Effector memory CD8-positive, alpha-beta T cell (primary cell): ENCODE data around the gene DGCR8.
A peak's percentile ranks its signal among the peaks of the same experiment; 100 is the strongest.

Experiments
- ATAC-seq: fragments of 150-1000 bp; cut with Tn5 transposase; replicated peaks from 2 replicates; pipeline ENCODE4 v1.10.0; 2021; ENCODE audit warnings: mild to moderate bottlenecking, moderate library complexity
- DNase-seq, 3 experiments: peaks; one replicate each; pipeline ENCODE4 v3.0.0; 2021
- H3K27ac Mint-ChIP-seq, 2 donors: one replicate each; pipeline ENCODE4 v1.8.0; 2022; ENCODE audit warnings: mild to moderate bottlenecking in 2 of 2, mixed read lengths in 2 of 2, moderate library complexity in 2 of 2
- H3K27me3 Mint-ChIP-seq, 2 donors: one replicate each; pipeline ENCODE4 v1.8.0; 2022; ENCODE audit warnings: mixed read lengths in 2 of 2
- H3K36me3 Mint-ChIP-seq: one replicate; pipeline ENCODE4 v1.8.0; 2022; ENCODE audit warnings: mild to moderate bottlenecking, moderate library complexity, mixed read lengths; ENCODE audit not compliant: insufficient read depth
- H3K4me1 Mint-ChIP-seq, 2 donors: one replicate each; pipeline ENCODE4 v1.8.0; 2022; ENCODE audit warnings: low read depth in 2 of 2, mixed read lengths in 2 of 2
- H3K4me3 Mint-ChIP-seq, 2 donors: one replicate each; pipeline ENCODE4 v1.8.0; 2022; ENCODE audit warnings: mild to moderate bottlenecking in 2 of 2, mixed read lengths in 2 of 2, moderate library complexity in 2 of 2
- H3K9me3 Mint-ChIP-seq, 2 donors: one replicate each; pipeline ENCODE4 v1.8.0; 2022; ENCODE audit warnings: mixed read lengths in 2 of 2

The DGCR8 gene

DNA sequence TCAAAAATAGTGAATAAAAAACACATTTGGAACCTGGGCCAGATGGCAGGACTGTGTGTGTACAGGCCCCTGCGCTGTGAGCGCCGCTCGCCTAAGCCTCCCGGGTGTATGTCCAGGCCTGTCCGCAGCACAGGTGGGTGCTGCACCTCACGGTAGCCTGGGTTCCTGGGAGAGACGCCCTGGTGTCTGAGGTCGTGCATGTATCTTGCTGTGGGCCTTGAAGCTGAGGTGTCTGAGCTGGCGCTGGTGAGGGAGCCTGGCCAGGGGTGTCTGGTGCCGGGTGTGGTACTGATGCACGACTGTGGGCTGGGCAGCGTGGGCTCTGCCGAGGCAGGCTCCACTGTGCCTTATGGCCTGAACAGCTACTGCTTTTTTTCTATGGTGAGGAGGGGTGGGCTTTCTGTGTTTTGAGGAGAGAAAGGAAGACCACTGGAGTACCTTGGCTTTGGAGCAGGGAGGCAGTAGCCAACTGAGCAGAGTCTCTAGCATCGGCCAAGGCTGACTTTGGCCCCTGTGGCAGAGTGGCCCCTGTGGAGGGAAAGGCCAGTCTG, 47.4 kb downstream of the DGCR8 start:
- Mint-ChIP-seq H3K9me3 (peaks cover 0 to 2% of the 10 kb centered on the region in 2 donors), H3K36me3 (peaks cover 45% of the 10 kb centered on the region), H3K27me3 (no peaks in the 10 kb centered on the region), H3K27ac (no peak overlapping the region), H3K4me1 (peaks cover 17 to 25% of the 10 kb centered on the region in 2 donors), H3K4me3 (peak overlapping the region in 1 of 2 donors; percentile 8)
- DNase-seq (no peak), ATAC-seq (no peak)

DNA sequence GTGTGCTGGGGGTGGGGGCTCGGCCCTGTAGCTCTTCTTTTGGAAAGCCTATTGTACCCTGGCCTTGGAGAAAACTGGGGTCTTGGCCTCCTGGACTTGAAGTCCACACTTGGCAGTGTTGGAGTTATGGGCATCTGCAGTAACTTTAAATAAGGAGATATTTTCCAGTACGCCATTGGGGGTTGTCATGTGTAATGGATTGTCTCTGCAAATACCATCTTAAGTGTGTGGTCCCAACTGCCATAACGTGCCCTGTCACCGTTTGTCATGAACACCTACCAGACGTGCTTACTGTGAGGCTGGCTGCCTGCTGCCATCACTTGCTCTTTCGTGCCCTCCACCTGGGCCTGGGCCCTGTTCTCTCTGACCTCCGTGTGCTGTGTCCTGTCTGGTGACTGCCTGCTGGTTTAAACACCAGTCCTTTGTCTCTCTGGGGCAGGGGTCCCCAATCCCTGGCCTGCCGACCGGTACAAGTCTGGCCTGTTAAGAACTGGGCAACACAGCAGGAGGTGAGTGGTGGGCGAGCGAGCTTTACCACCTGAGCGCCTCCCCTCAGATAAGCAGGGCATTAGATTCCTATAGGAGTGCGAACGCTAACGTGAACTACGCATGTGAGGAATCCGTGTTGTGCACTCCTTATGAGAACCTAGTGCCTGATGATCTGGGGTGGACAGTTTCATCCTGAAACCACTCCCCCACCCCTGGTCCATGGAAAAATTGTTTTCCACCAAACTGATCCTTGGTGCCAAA, 48.0 kb downstream of the DGCR8 start:
- Mint-ChIP-seq H3K9me3 (peaks cover 0 to 2% of the 10 kb centered on the region in 2 donors), H3K27ac (peak overlapping the region in 1 of 2 donors; percentile 78), H3K4me3 (peak overlapping the region in 1 of 2 donors; percentile 8), H3K27me3 (no peaks in the 10 kb centered on the region), H3K4me1 (peaks cover 14 to 27% of the 10 kb centered on the region in 2 donors), H3K36me3 (peaks cover 38% of the 10 kb centered on the region)
- ATAC-seq = no peak
- no peak for DNase-seq

DNA sequence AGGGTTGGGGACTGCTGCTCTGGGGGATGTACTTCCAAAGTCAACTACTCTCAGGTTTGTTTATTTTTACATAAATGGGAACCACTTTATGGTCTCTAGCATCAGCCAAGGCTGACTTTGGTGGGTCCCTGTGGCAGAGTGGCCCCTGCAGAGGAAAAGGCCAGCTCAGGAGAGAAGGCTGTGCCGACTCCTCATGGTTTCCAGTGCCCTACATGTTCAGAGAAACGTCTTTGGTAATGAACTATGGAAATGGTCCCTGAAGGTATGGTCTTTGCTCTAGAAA, 48.5 kb downstream of the DGCR8 start:
- H3K4me3 Mint-ChIP-seq = no peak overlapping the region
- H3K27ac Mint-ChIP-seq = peak overlapping the region in 1 of 2 donors; percentile 78
- H3K36me3 Mint-ChIP-seq = peaks cover 33% of the 10 kb centered on the region
- no peaks in the 10 kb centered on the region for H3K9me3 Mint-ChIP-seq
- DNase-seq = no peak
- H3K4me1 Mint-ChIP-seq = peaks cover 10 to 28% of the 10 kb centered on the region in 2 donors
- no peaks in the 10 kb centered on the region for H3K27me3 Mint-ChIP-seq
- ATAC-seq = no peak

DNA sequence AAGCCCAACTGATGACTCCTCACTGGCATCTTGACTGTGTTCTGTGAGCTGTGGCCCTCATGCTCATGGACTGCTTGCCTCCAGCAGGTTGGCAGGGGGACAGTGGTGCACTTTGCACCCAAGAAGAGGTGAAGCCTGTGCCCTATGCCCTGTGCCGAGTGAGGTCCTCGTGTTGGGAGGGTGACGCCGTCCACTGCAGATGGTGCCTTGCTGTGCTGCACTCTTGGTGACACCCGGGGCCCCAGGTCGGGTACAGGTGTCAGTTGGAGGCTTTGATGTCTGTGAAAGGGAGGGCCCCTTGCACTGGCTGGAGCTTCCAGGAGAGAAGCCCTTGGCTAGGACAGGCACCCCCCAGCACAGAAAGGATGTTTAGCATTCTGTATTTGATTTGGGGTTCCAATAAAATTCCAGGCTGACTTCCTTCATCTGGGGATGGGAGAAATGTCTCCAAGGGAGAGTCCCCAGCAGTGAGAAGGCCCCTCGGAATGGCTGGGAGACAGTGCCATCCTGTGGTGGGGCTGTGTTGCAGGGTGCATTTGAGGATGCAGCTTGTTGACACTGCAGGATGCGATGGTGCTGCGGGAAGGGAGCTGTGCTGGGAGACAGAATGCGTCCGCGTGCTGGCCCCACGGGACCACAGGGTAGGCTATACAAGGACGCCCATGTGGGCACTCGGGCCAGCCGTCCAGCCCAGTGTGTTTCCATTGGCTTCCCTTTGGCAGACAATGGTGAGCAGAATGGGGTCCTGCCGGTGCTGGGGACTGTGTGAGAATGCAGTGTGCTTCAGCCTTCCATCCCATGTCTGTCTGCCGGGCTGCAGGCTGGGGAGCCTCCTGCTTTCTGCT, 49.1 kb downstream of the DGCR8 start:
- H3K27ac Mint-ChIP-seq = peak overlapping the region in 1 of 2 donors; percentile 78
- peak overlapping the region; percentile 6 to 68 for H3K4me3 Mint-ChIP-seq
- no peaks in the 10 kb centered on the region for H3K27me3 Mint-ChIP-seq
- peaks cover 5 to 26% of the 10 kb centered on the region in 2 donors for H3K4me1 Mint-ChIP-seq
- ATAC-seq (peak; percentile 18), DNase-seq (peak; percentile 42 to 58 (median 49))
- H3K36me3 Mint-ChIP-seq = peaks cover 28% of the 10 kb centered on the region
- H3K9me3 Mint-ChIP-seq = no peaks in the 10 kb centered on the region

DNA sequence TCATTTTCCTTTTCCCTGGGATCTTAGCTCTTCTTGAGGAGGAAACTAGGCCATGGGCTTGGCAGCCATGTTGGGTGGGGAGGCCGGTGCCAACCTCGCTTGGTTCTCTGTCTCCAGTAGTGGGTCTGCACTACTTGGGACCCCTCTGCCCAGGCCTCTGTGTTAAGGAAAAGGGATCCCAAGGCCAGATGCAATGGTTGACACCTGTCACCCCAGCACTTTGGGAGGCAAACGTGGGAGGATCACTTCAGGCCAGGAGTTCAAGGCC, 49.6 kb downstream of the DGCR8 start:
- no peak for DNase-seq
- peak overlapping the region in 1 of 2 donors; percentile 68 for H3K4me3 Mint-ChIP-seq

DNA sequence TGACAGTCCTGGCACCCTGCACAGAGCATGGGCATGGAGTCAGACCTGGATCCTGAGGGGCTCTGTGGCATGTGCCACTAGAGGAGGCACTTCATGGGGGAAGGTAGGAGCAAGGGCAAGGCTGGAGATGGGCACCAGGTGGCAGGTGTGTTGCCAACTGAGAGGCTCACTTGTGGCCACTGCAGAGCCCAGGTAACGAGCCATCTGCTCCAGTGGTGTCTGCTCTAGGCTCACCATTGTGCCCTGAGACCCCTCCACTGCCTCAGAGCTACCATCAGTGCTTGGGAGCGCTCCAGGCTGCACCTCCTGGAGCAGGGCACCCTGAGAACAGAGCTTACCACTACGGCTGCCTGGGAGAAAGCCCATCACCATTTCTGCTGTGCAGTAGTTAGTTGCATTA, 50.3 kb downstream of the DGCR8 start:
- no peaks in the 10 kb centered on the region for H3K27me3 Mint-ChIP-seq
- H3K9me3 Mint-ChIP-seq = no peaks in the 10 kb centered on the region
- ATAC-seq (peak; percentile 18), DNase-seq (peak in 1 of 3 experiments; percentile 16)
- peak overlapping the region in 1 of 2 donors; percentile 78 for H3K27ac Mint-ChIP-seq
- peaks cover 22% of the 10 kb centered on the region for H3K36me3 Mint-ChIP-seq
- peak overlapping the region; percentile 51 to 68 for H3K4me3 Mint-ChIP-seq
- peaks cover 4 to 32% of the 10 kb centered on the region in 2 donors for H3K4me1 Mint-ChIP-seq

More for the DNA sequence above, 49.6 kb downstream of the DGCR8 start:
- H3K36me3 Mint-ChIP-seq = peaks cover 26% of the 10 kb centered on the region
- H3K9me3 Mint-ChIP-seq = no peaks in the 10 kb centered on the region
- no peaks in the 10 kb centered on the region for H3K27me3 Mint-ChIP-seq
- ATAC-seq = no peak
- H3K27ac Mint-ChIP-seq = peak overlapping the region in 1 of 2 donors; percentile 78
- H3K4me1 Mint-ChIP-seq = peaks cover 4 to 31% of the 10 kb centered on the region in 2 donors

DNA sequence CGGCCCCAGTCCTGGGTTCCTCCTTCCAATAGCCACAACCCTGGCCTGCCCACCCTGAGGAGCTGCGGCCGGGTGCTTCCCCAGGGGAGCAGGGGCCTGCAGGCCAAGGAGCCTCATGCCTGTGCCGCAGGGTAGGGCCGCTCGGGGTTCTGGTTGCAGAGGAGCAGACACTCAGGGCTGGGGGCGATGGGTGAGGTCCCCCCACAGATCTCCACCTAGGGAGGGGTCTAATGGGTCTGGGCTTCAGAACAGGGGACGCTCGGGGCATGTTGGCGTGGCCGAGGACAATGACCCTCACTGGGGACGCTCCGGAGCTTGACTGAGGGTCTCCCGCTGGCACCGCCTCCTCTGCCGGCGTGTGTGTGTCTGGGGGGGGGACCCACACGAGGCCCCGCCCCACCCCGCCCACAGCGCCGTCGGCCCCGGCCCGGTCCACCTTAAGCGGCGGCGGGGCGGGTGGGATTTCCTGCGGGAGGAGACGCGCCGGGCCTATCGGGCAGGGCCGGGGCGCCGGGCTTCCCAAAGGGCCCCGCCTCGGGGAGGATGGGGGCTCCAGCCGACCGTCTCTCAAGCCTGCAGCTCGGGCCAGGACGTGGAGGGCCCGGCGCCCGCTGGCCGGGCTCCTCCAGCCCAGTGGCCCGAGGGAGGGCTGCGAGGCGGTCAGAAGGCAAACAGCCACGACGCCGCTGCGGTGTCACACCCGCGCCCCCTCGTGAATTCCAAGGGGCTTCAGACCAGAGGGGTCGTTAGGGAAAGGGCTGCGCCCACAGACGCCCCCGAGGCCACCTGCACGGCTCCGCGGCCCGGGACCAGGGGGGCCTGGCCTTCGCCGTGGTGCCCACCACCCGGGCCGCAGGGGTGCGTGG, 50.9 kb downstream of the DGCR8 start:
- peak overlapping the region; percentile 51 to 68 for H3K4me3 Mint-ChIP-seq
- peaks cover 16% of the 10 kb centered on the region for H3K36me3 Mint-ChIP-seq
- ATAC-seq (peak; percentile 77), DNase-seq (peak; percentile 56 to 67 (median 67))
- no peaks in the 10 kb centered on the region for H3K9me3 Mint-ChIP-seq
- peak overlapping the region in 1 of 2 donors; percentile 78 for H3K27ac Mint-ChIP-seq
- no peaks in the 10 kb centered on the region for H3K27me3 Mint-ChIP-seq
- peaks cover 4 to 34% of the 10 kb centered on the region in 2 donors for H3K4me1 Mint-ChIP-seq

DNA sequence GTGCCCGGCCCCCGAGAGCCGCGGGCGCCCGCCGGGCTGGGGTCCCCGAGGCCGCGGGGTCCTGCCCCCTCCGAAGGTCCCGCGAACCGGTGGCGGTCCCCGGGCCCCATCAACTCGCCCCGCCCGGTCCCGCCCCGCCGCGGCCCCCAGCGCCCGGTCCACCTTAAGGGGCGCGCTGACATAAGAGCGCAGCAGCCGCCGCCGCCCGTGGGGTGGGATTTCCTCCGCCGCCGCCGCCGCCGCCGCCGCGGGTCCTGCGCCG, 51.5 kb downstream of the DGCR8 start, which contains the start of gene ZDHHC8:
Gene ZDHHC8, plus strand, starts transcription at position 208 of the 262 bp plus-strand sequence. CDS start 144 bp downstream, outside the sequence.
- Mint-ChIP-seq H3K4me3 (peak within 1 kb of the TSS; percentile 66 to 78), H3K9me3 (no peaks in the 10 kb centered on the region), H3K27ac (peak within 1 kb of the TSS in 1 of 2 donors; percentile 78), H3K27me3 (no peaks in the 10 kb centered on the region), H3K4me1 (peaks cover 9 to 39% of the 10 kb centered on the region in 2 donors), H3K36me3 (peaks cover 12% of the 10 kb centered on the region)
- DNase-seq (peak in 1 of 3 experiments; percentile 19), ATAC-seq (peak; percentile 67)

DNA sequence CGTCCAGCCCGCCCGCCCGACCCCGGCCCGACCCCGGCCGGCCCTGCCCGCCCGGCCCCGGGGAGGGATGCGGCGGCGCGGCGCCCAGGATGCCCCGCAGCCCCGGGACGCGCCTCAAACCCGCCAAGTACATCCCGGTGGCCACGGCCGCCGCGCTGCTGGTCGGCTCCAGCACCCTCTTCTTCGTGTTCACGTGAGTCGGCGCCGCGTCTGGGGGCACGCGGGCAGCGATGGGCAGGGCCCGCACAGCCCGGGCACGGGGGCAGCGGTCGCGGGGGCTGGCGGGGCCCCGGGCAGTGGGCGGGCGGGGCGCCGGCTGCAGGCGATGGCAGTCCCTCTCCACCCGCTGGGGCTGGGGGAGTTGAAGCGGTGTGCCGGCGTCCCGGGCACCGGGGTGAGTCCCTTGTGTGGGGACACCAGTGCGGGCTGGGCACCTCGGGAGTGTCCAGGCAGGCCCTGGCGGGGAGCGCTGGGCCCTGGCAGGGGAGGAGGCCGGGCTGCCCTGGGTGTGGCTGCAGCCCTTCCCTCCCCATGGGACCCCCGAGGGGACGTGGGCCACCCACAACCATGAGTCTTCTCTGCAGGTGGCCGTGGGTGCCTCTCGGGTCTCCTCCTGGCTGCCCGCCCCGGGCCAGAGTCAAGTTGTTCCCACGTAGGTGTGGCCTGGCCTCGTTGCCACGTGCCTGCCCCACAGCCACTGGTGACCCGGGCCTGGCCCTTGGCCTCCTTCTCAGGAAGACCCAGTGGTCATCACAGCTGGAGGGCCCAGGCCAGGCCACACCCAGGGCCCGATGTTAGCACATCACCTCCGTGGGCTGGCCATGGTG, 52.0 kb downstream of the DGCR8 start:
- Mint-ChIP-seq H3K4me1 (peaks cover 9 to 41% of the 10 kb centered on the region in 2 donors), H3K36me3 (peaks cover 10% of the 10 kb centered on the region), H3K9me3 (no peaks in the 10 kb centered on the region), H3K27me3 (no peaks in the 10 kb centered on the region), H3K4me3 (peak overlapping the region; percentile 66 to 78), H3K27ac (peak overlapping the region in 1 of 2 donors; percentile 55)
- DNase-seq (no peak), ATAC-seq (peak; percentile 14)

DNA sequence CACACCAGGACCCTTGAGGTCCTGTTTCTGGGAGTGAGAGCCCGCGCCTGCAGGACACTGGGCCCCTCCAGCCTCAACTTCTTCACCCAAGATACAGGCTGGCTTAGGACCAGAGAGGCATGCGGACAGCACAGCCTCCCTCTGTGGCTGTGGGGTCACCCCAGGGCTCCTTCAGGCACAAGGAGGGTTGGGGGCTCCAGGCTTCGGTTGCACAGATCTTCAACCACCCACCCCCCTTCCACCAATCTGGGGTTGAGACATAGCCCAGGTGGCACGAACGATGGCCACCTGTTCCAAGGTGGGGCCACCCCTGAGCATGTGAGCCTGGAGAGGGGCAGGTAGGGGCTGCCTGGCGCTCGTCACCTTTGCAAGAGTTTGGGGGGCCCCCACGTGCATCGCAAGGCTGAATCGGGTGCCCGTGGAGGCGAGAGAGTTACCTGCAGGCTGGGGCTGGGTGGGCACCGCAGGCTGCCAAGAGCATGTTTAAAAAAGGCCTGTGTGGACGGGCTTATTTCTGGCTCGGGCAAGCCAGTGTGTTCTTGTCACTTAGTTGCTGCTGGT, 52.7 kb downstream of the DGCR8 start:
- no peak for DNase-seq
- Mint-ChIP-seq H3K9me3 (no peaks in the 10 kb centered on the region), H3K27ac (peak overlapping the region in 1 of 2 donors; percentile 55), H3K4me1 (peaks cover 13 to 45% of the 10 kb centered on the region in 2 donors), H3K36me3 (peaks cover 3% of the 10 kb centered on the region), H3K4me3 (peak overlapping the region; percentile 66 to 78), H3K27me3 (no peaks in the 10 kb centered on the region)
- no peak for ATAC-seq

DNA sequence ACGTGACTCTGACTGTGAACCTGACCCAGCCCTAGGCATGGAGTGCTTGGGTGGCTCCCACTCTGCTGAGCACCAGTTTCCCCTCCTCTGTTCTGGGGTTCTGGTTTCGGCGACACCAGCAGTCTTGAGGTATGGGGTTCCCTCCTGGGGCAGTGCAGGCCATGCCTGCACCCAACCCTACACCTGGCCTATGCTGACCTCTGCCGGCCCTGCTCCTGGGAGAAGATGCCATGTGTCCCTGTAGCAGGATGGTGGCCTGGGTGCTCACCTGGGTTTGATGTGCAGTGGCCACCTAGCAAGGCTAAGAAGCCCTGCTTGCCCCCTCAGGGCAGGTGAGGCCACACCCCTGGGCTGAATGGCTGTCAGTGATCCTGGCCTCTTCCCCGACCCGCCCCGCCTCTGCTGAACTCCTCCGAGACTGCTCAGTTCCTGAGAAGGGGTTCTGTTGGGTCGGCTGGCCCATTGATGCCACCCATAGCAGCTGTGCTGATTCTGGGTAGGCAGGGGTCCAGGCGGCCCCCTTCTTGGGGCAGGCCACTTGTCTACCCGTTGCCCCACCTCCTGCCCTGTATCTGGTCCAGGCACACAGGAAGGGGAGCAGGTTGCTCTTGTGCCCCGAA, 54.0 kb downstream of the DGCR8 start:
- H3K27ac Mint-ChIP-seq = no peak overlapping the region
- ATAC-seq (no peak), DNase-seq (no peak)
- H3K27me3 Mint-ChIP-seq = no peaks in the 10 kb centered on the region
- H3K4me1 Mint-ChIP-seq = peaks cover 14 to 46% of the 10 kb centered on the region in 2 donors
- H3K9me3 Mint-ChIP-seq = no peaks in the 10 kb centered on the region
- H3K36me3 Mint-ChIP-seq = peaks cover 7% of the 10 kb centered on the region
- H3K4me3 Mint-ChIP-seq = peak overlapping the region; percentile 66 to 78

DNA sequence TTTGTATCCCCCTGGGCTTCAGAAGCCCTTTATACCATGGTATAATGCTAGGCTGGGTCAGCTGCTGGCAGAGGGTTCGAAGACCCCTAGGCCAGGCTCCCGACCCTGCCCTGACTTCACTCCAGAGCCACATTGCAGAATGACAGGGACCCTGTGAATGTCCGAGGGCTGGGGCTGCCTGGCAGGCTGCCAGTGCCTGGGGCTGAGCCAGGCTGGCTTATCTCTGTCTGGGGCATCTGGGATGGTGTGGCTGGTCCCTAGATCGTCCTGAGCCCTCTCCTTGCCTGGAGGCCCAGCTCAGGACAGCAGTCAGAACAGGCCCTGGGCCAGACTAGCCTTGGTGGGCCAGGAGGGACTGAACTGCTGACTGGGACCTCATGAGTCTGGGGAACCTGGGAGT, 55.2 kb downstream of the DGCR8 start:
- Mint-ChIP-seq H3K36me3 (peaks cover 7% of the 10 kb centered on the region), H3K4me1 (peaks cover 13 to 40% of the 10 kb centered on the region in 2 donors), H3K4me3 (no peak overlapping the region), H3K27ac (no peak overlapping the region), H3K27me3 (no peaks in the 10 kb centered on the region), H3K9me3 (no peaks in the 10 kb centered on the region)
- DNase-seq (no peak), ATAC-seq (no peak)
